D721Med (cell line): ENCODE data around the gene TFB2M.
A peak's percentile ranks its signal among the peaks of the same experiment; 100 is the strongest.

Experiments
- DNase-seq: peaks from one replicate; pipeline ENCODE4 v3.0.0; 2011; ENCODE audit warnings: low spot score; ENCODE audit not compliant: insufficient read length
- FAIRE-seq: peaks from 2 replicates; lab custom pipeline; 2011; peaks lifted over from hg19 to GRCh38; lab: Jason Lieb, UNC
- CTCF ChIP-seq: IDR thresholded peaks from 2 replicates; pipeline ENCODE4 v1.5.1; 2012; ENCODE audit warnings: mild to moderate bottlenecking, control low read depth; ENCODE audit not compliant: insufficient read depth; ENCODE audit errors: missing control alignments

The TFB2M gene

DNA sequence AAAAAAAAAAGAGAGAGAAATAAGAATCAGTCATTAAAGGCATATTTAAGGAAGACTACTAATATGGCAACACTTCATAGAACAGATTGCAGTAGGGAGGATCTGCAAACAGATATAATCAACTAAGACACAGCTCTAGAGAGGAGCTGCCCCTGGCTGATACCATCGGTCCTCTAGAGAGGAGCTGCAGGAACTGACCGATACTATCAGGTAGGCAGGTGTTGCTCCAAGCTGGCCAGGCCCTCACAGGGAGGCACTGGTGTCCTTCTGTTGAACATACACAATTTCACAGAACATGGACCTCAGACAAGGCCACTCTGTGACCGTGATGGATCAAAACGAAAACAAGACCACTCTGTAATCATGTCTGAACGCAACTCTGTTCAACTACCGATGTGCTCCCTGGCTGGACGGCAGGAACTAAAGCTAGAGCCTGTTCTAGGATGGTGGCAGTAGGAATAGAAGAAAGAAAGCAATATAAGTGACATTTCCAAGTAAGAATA lies 74.5 kb downstream of the TFB2M start:
- no peak for DNase-seq
- TF ChIP-seq CTCF, result no peak
- peak; percentile 11 for FAIRE-seq
